Measurements from ENCODE around the gene UBB. TPM values are rescaled to one million over a fixed set of nuclear protein-coding genes. Genes with fewer than 3 reads are reported as not detected.

Gene UBB
- total RNA-seq, 4 donors from 2014 or later = 574 to 927 (median 633) TPM

- H3K27me3 ChIP-seq = no peaks in the 10 kb centered on the region
- no peak for DNase-seq
- no peaks in the 10 kb centered on the region for H3K9me3 ChIP-seq
- peak overlapping the region; percentile 43 to 79 (median 74) for H3K27ac ChIP-seq
- peaks cover 0 to 41% (median 11%) of the 10 kb centered on the region in 4 donors for H3K4me1 ChIP-seq
- peaks cover 0 to 11% (median 0%) of the 10 kb centered on the region in 3 donors for H3K36me3 ChIP-seq
- H3K4me3 ChIP-seq = no peak overlapping the region
- no peak for TF ChIP-seq CTCF (IDR thresholded peaks at IDR 0.05)
- no peak for TF ChIP-seq POLR2A (IDR thresholded peaks at IDR 0.05)
Measured at GRCh38 chr17:16419929-16420271, 39.0 kb downstream of the UBB start.

DNA sequence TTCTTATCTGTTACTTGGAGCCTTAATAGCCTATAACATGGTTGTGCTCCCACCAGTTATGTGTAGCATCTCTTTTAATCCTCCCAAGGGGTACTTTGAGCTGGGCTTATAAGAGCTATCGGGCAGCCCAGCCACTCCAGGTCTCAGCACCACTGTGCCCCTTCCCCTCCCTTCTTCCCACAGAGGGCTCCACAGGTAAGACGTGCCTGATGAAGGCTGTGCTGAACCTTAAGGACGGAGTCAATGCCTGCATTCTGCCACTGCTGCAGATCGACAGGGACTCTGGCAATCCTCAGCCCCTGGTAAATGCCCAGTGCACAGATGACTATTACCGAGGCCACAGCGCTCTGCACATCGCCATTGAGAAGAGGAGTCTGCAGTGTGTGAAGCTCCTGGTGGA lies 41.5 kb downstream of the UBB start:
- no peaks in the 10 kb centered on the region for H3K9me3 ChIP-seq

GRCh38 chr17:16423226-16423872 lies 42.5 kb downstream of the UBB start:
- no peaks in the 10 kb centered on the region for H3K27me3 ChIP-seq
- H3K4me1 ChIP-seq = peaks cover 0 to 18% (median 7%) of the 10 kb centered on the region in 4 donors
- H3K4me3 ChIP-seq = no peak overlapping the region
- H3K9me3 ChIP-seq = no peaks in the 10 kb centered on the region
- no peak for DNase-seq
- H3K36me3 ChIP-seq = peaks cover 0 to 31% (median 0%) of the 10 kb centered on the region in 3 donors
- TF ChIP-seq CTCF (IDR thresholded peaks at IDR 0.05) (no peak), POLR2A (IDR thresholded peaks at IDR 0.05) (no peak)
- H3K27ac ChIP-seq = no peak overlapping the region

More for the DNA sequence above, 41.5 kb downstream of the UBB start:
- TF ChIP-seq POLR2A (IDR thresholded peaks at IDR 0.05) = no peak
- TF ChIP-seq CTCF (IDR thresholded peaks at IDR 0.05) = no peak
- Histone ChIP-seq H3K4me3 (no peak overlapping the region), H3K27me3 (no peaks in the 10 kb centered on the region), H3K27ac (no peak overlapping the region), H3K36me3 (peaks cover 0 to 24% (median 0%) of the 10 kb centered on the region in 3 donors), H3K4me1 (peaks cover 0 to 27% (median 7%) of the 10 kb centered on the region in 4 donors)
- DNase-seq = no peak

GRCh38 chr17:16425202-16425601 lies 44.3 kb downstream of the UBB start:
- Histone ChIP-seq H3K36me3 (peaks cover 0 to 31% (median 0%) of the 10 kb centered on the region in 3 donors), H3K4me1 (peaks cover 0 to 1% (median 0%) of the 10 kb centered on the region in 4 donors), H3K27me3 (no peaks in the 10 kb centered on the region), H3K9me3 (no peaks in the 10 kb centered on the region), H3K4me3 (no peak overlapping the region), H3K27ac (no peak overlapping the region)
- no peak for TF ChIP-seq CTCF (IDR thresholded peaks at IDR 0.05)
- no peak for TF ChIP-seq POLR2A (IDR thresholded peaks at IDR 0.05)
- no peak for DNase-seq

- no peak overlapping the region for H3K27ac ChIP-seq
- peaks cover 0 to 31% (median 0%) of the 10 kb centered on the region in 3 donors for H3K36me3 ChIP-seq
Measured at GRCh38 chr17:16425698-16426659, 45.1 kb downstream of the UBB start.

More at GRCh38 chr17:16425698-16426659, 45.1 kb downstream of the UBB start:
- no peak overlapping the region for H3K4me3 ChIP-seq
- no peaks in the 10 kb centered on the region for H3K4me1 ChIP-seq
- H3K9me3 ChIP-seq = no peaks in the 10 kb centered on the region
- TF ChIP-seq POLR2A (IDR thresholded peaks at IDR 0.05) (no peak), CTCF (IDR thresholded peaks at IDR 0.05) (no peak)
- DNase-seq = no peak
- no peaks in the 10 kb centered on the region for H3K27me3 ChIP-seq
